Dermis blood vessel endothelial cell (primary cell): ENCODE measurements around the gene PIK3C3. TPM values are rescaled to one million over a fixed set of nuclear protein-coding genes. Genes with fewer than 3 reads are reported as not detected.
A peak's percentile ranks its signal among the peaks of the same experiment; 100 is the strongest.

Source experiments
- DNase-seq: peaks from one replicate; pipeline ENCODE4 v3.0.0; 2010
- total RNA-seq: library from RNA; depleted of rRNA; stranded (reverse); fragments of >200 nt; gene quantifications from 2 replicates; pipeline ENCODE4 v1.2.3, GENCODE V29; 2014

PIK3C3 gene
- 56.6 and 63.1 TPM in 2 replicates for total RNA-seq

- DNase-seq, result peak; percentile 99
These were observed at the start of gene PIK3C3 for GRCh38 chr18:41954827-41955613. Gene PIK3C3, plus strand, starts transcription at chr18:41955234. Its CDS starts 58 bp downstream, at chr18:41955292.

- no peak for DNase-seq
These were observed 49.1 kb upstream of the PIK3C3 start for GRCh38 chr18:41905786-41906527.

GRCh38 chr18:41906528-41907146 is 48.4 kb upstream of the PIK3C3 start:
- DNase-seq, result peak; percentile 59

- DNase-seq, result no peak
These were observed 37.9 kb upstream of the PIK3C3 start for GRCh38 chr18:41917181-41917580.

- DNase-seq, result no peak
These were observed 33.3 kb upstream of the PIK3C3 start for GRCh38 chr18:41921770-41922169.

- no peak for DNase-seq
These were observed 32.9 kb upstream of the PIK3C3 start for GRCh38 chr18:41922176-41922575.

GRCh38 chr18:41922841-41923240 is 32.2 kb upstream of the PIK3C3 start:
- DNase-seq, result no peak

GRCh38 chr18:41923446-41923845 is 31.6 kb upstream of the PIK3C3 start:
- DNase-seq, result no peak

GRCh38 chr18:41928581-41928980 is 26.5 kb upstream of the PIK3C3 start:
- DNase-seq, result no peak

- DNase-seq, result no peak
These were observed 22.1 kb upstream of the PIK3C3 start for GRCh38 chr18:41932899-41933298.

GRCh38 chr18:41933778-41934177 is 21.3 kb upstream of the PIK3C3 start:
- DNase-seq, result no peak

GRCh38 chr18:41936471-41937134 is 18.4 kb upstream of the PIK3C3 start:
- no peak for DNase-seq

- DNase-seq, result no peak
These were observed 16.6 kb upstream of the PIK3C3 start for GRCh38 chr18:41938445-41938844.

- no peak for DNase-seq
These were observed 15.7 kb upstream of the PIK3C3 start for GRCh38 chr18:41939326-41939725.

GRCh38 chr18:41940506-41941215 is 14.4 kb upstream of the PIK3C3 start:
- no peak for DNase-seq

- DNase-seq, result no peak
These were observed 12.8 kb upstream of the PIK3C3 start for GRCh38 chr18:41942254-41942653.

GRCh38 chr18:41948544-41949110 is 6.4 kb upstream of the PIK3C3 start:
- no peak for DNase-seq

- no peak for DNase-seq
These were observed 5.7 kb upstream of the PIK3C3 start for GRCh38 chr18:41949206-41949920.

GRCh38 chr18:41955688-41956087 is 654 bp downstream of the PIK3C3 start:
- peak; percentile 21 for DNase-seq

GRCh38 chr18:41959045-41959444 is 4.0 kb downstream of the PIK3C3 start:
- no peak for DNase-seq

GRCh38 chr18:41965634-41966255 is 10.7 kb downstream of the PIK3C3 start:
- DNase-seq, result no peak
